Measurements from ENCODE around the gene TXNDC16.

DNA sequence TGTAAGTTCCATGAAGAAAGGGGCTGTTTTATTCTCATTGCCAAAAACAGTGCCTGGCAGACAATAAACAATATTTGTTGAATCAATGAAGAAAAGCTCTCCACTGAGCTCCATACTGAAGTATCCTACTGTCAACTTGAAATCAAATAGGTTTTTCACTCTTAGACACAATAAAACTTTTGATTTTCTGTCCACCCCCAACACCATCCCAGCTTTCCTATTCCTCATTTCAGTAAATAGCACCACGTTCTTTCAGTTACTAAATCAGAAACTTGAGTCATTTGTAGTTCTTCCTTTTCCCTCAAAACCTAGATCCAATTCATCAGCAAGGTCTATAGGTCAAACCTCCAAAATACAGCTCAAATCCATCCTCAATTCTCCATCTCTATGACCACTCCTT is 124.8 kb downstream of the TXNDC16 start:
- TF ChIP-seq CTCF (IDR thresholded peaks at IDR 0.05) (no peak), EP300 (IDR thresholded peaks at IDR 0.05) (no peak)
